Activated CD4-positive, CD25-positive, alpha-beta regulatory T cell treated with anti-CD3 and anti-CD28 coated beads, Interleukin-2, amount 50 U/mL, for 24 hours (primary cell): ENCODE measurements around the gene SAC3D1.

Experiments
- ATAC-seq, 2 donors: fragments of 150-1000 bp; cut with Tn5 transposase; one replicate each; pipeline ENCODE4 v1.10.0; 2021; ENCODE audit warnings: mild to moderate bottlenecking in 1 of 2, moderate library complexity in 1 of 2

SAC3D1 gene

GRCh38 chr11:65060913-65061408 lies 20.0 kb downstream of the SAC3D1 start:
- ATAC-seq, result no peak

GRCh38 chr11:65063532-65063931 lies 22.5 kb downstream of the SAC3D1 start:
- no peak for ATAC-seq

- ATAC-seq, result no peak
These were observed 23.8 kb downstream of the SAC3D1 start for GRCh38 chr11:65064847-65065240.

- no peak for ATAC-seq
These were observed 24.8 kb downstream of the SAC3D1 start for GRCh38 chr11:65065851-65066250.

- no peak for ATAC-seq
These were observed 25.3 kb downstream of the SAC3D1 start for GRCh38 chr11:65066315-65066714.

GRCh38 chr11:65066805-65067291 lies 25.8 kb downstream of the SAC3D1 start:
- ATAC-seq, result no peak

GRCh38 chr11:65067446-65067845 lies 26.4 kb downstream of the SAC3D1 start:
- ATAC-seq, result no peak

GRCh38 chr11:65069217-65069616 lies 28.2 kb downstream of the SAC3D1 start:
- ATAC-seq, result no peak

- ATAC-seq, result no peak
These were observed 31.1 kb downstream of the SAC3D1 start for GRCh38 chr11:65071907-65072630.

GRCh38 chr11:65072631-65072966 lies 31.6 kb downstream of the SAC3D1 start:
- no peak for ATAC-seq

GRCh38 chr11:65077451-65077850 lies 36.4 kb downstream of the SAC3D1 start:
- ATAC-seq, result no peak

GRCh38 chr11:65078151-65078550 lies 37.1 kb downstream of the SAC3D1 start:
- ATAC-seq, result peak; percentile 90 to 93

GRCh38 chr11:65078786-65079342 lies 37.9 kb downstream of the SAC3D1 start:
- ATAC-seq, result no peak

GRCh38 chr11:65083134-65083833 lies 42.3 kb downstream of the SAC3D1 start:
- no peak for ATAC-seq

GRCh38 chr11:65083834-65084597 lies 43.0 kb downstream of the SAC3D1 start, which contains the start of the genes CDCA5 and ZFPL1:
Gene CDCA5, minus strand, starts transcription at chr11:65084040. Its CDS starts 62 bp downstream, at chr11:65083978.
Gene ZFPL1, plus strand, starts transcription at chr11:65084222. Its CDS starts 477 bp downstream, at chr11:65084699.
- ATAC-seq, result peak; percentile 93 to 94

GRCh38 chr11:65084598-65085375 lies 43.8 kb downstream of the SAC3D1 start:
- ATAC-seq, result no peak

GRCh38 chr11:65085446-65085845 lies 44.4 kb downstream of the SAC3D1 start:
- no peak for ATAC-seq

GRCh38 chr11:65086809-65087208 lies 45.8 kb downstream of the SAC3D1 start:
- ATAC-seq, result no peak

GRCh38 chr11:65087216-65087615 lies 46.2 kb downstream of the SAC3D1 start:
- no peak for ATAC-seq

GRCh38 chr11:65087827-65088226 lies 46.8 kb downstream of the SAC3D1 start:
- no peak for ATAC-seq

GRCh38 chr11:65089621-65090020 lies 48.6 kb downstream of the SAC3D1 start:
- no peak for ATAC-seq

GRCh38 chr11:65090628-65091027 lies 49.6 kb downstream of the SAC3D1 start:
- ATAC-seq, result no peak
